H1 (cell line): ENCODE results near the gene RPL14. TPM values are rescaled to one million over a fixed set of nuclear protein-coding genes. Genes with fewer than 3 reads are reported as not detected.

Experiments
- CTCF ChIA-PET: fragments of 300-600 bp; sonication (Branson Sonifier 250); formaldehyde crosslinking; loops from one replicate; lab custom pipeline; 2021; ENCODE audit not compliant: partially characterized antibody; lab: Charles Lee
- POLR2A ChIA-PET: fragments of 300-600 bp; sonication (Branson Sonifier 250); formaldehyde crosslinking; loops from one replicate; lab custom pipeline; 2021; ENCODE audit warnings: inconsistent platforms; ENCODE audit not compliant: partially characterized antibody; lab: Charles Lee
- DNase-seq, 2 experiments: peaks; one replicate each; pipeline versions ENCODE4 v3.0.0 to v3.0.0-alpha.2; 2010 to 2022; ENCODE audit warnings: low spot score in 2 of 2, low read depth in 1 of 2, mixed read lengths in 1 of 2
- FAIRE-seq: peaks from 2 replicates; lab custom pipeline; 2011; peaks lifted over from hg19 to GRCh38; lab: Jason Lieb, UNC
- H2AFZ ChIP-seq: 2 replicates; pipeline ENCODE4 v1.8.1; 2012; ENCODE audit warnings: low read length, inconsistent platforms
- H2AK5ac ChIP-seq: 2 replicates; pipeline ENCODE4 v1.6.1; 2013; ENCODE audit warnings: low read depth, low read length
- H2BK120ac ChIP-seq: replicated peaks from 2 replicates; pipeline ENCODE3; 2013; ENCODE audit warnings: low read depth, low read length, inconsistent platforms
- H2BK12ac ChIP-seq: 2 replicates; pipeline ENCODE4 v1.6.1; 2013; ENCODE audit warnings: low read depth, low read length
- H2BK15ac ChIP-seq: 2 replicates; pipeline ENCODE4 v1.6.1; 2013; ENCODE audit warnings: low read length
- H2BK20ac ChIP-seq: 2 replicates; pipeline ENCODE4 v1.6.1; 2013; ENCODE audit warnings: low read length
- H2BK5ac ChIP-seq: 2 replicates; pipeline ENCODE4 v1.6.1; 2013; ENCODE audit warnings: low read depth, low read length
- H3K14ac ChIP-seq: 2 replicates; pipeline ENCODE4 v1.6.1; 2013; ENCODE audit warnings: inconsistent platforms; ENCODE audit not compliant: insufficient read length
- H3K18ac ChIP-seq: 2 replicates; pipeline ENCODE4 v1.6.1; 2013; ENCODE audit warnings: low read length; ENCODE audit errors: extremely low read depth
- H3K23ac ChIP-seq: 2 replicates; pipeline ENCODE4 v1.6.1; 2013; ENCODE audit warnings: inconsistent platforms; ENCODE audit not compliant: insufficient read length
- H3K23me2 ChIP-seq: 2 replicates; pipeline ENCODE4 v1.6.1; 2013; ENCODE audit warnings: low read depth, low read length
- H3K27ac ChIP-seq: 2 replicates; pipeline ENCODE4 v1.6.1; 2011; ENCODE audit warnings: low read depth, low read length, inconsistent platforms
- H3K27me3 ChIP-seq, 4 experiments: replicated peaks in 1 of 4; 1 replicate in 1 of 4; 2 replicates in 3 of 4; pipeline versions ENCODE4 v1.6.1 to v1.8.1; 2011 to 2013; ENCODE audit warnings: low read length in 3 of 4, mild to moderate bottlenecking in 3 of 4, inconsistent platforms in 2 of 4, mixed read lengths in 2 of 4, moderate library complexity in 1 of 4; ENCODE audit not compliant: control insufficient read depth in 3 of 4, insufficient read depth in 3 of 4; ENCODE audit errors: extremely low read depth in 1 of 4
- H3K36me3 ChIP-seq, 4 experiments: 2 replicates each; pipeline versions ENCODE4 v1.6.1 to v1.8.1; 2011 to 2013; ENCODE audit warnings: mild to moderate bottlenecking in 4 of 4, low read length in 3 of 4, moderate library complexity in 2 of 4, control low read depth in 1 of 4, inconsistent platforms in 1 of 4; ENCODE audit not compliant: insufficient read depth in 4 of 4, control insufficient read depth in 2 of 4
- H3K4ac ChIP-seq: replicated peaks from 2 replicates; pipeline ENCODE3; 2013; ENCODE audit warnings: low read length, low read depth, mixed read lengths, inconsistent platforms; ENCODE audit not compliant: insufficient read length
- H3K4me1 ChIP-seq, 4 experiments: replicated peaks in 1 of 4; 1 replicate in 1 of 4; 2 replicates in 3 of 4; pipeline versions ENCODE4 v1.6.1 to v1.8.1; 2011 to 2013; ENCODE audit warnings: low read length in 3 of 4, inconsistent platforms in 2 of 4, mixed read lengths in 1 of 4; ENCODE audit not compliant: insufficient read depth in 4 of 4, control insufficient read depth in 3 of 4
- H3K4me2 ChIP-seq, 2 experiments: 2 replicates each; pipeline versions ENCODE4 v1.6.1 to v1.8.1; 2011 to 2013; ENCODE audit warnings: low read depth in 2 of 2, low read length in 2 of 2, control low read depth in 1 of 2, inconsistent platforms in 1 of 2, mild to moderate bottlenecking in 1 of 2; ENCODE audit not compliant: insufficient read depth in 1 of 2
- H3K4me3 ChIP-seq, 4 experiments: fragments of 200-600, 300-600 bp in 1 of 4; sonication (generic), shearing (Covaris generic), sonication (Bioruptor Twin) in 1 of 4; 2 replicates each; pipeline versions ENCODE4 v1.5.1 to v1.8.1; 2011 to 2016; ENCODE audit warnings: low read length in 4 of 4, low read depth in 3 of 4, control low read depth in 2 of 4, inconsistent platforms in 2 of 4, mild to moderate bottlenecking in 2 of 4, mixed read lengths in 1 of 4, moderate library complexity in 1 of 4; ENCODE audit not compliant: insufficient read depth in 2 of 4; ENCODE audit errors: extremely low read depth in 1 of 4
- H3K56ac ChIP-seq: replicated peaks from 2 replicates; pipeline ENCODE3; 2013; ENCODE audit warnings: low read depth, mild to moderate bottlenecking, mixed read lengths, low read length, inconsistent platforms; ENCODE audit not compliant: insufficient read length
- H3K79me1 ChIP-seq: 2 replicates; pipeline ENCODE4 v1.6.1; 2013; ENCODE audit warnings: low read depth, low read length, control low read depth
- H3K79me2 ChIP-seq, 2 experiments: 2 replicates each; pipeline versions ENCODE4 v1.6.1 to v1.8.1; 2012 to 2013; ENCODE audit warnings: low read length in 2 of 2, mild to moderate bottlenecking in 2 of 2, inconsistent platforms in 1 of 2; ENCODE audit not compliant: insufficient read depth in 2 of 2, control insufficient read depth in 1 of 2
- H3K9ac ChIP-seq, 4 experiments: replicated peaks in 1 of 4; 1 replicate in 1 of 4; 2 replicates in 3 of 4; pipeline versions ENCODE4 v1.6.1 to v1.8.1; 2011 to 2013; ENCODE audit warnings: low read depth in 3 of 4, low read length in 3 of 4, control low read depth in 2 of 4, mild to moderate bottlenecking in 2 of 4, moderate library complexity in 2 of 4, inconsistent platforms in 1 of 4; ENCODE audit errors: extremely low read depth in 1 of 4
- H3K9me3 ChIP-seq, 2 experiments: 2 replicates each; pipeline versions ENCODE4 v1.6.1 to v1.8.1; 2012 to 2013; ENCODE audit warnings: mild to moderate bottlenecking in 2 of 2, moderate library complexity in 2 of 2, control low read depth in 1 of 2, inconsistent platforms in 1 of 2, low read depth in 1 of 2, low read length in 1 of 2, mixed read lengths in 1 of 2; ENCODE audit not compliant: insufficient read depth in 2 of 2
- H4K20me1 ChIP-seq, 2 experiments: replicated peaks in 1 of 2; 2 replicates each; pipeline versions ENCODE3 to v1.8.1; 2011 to 2013; ENCODE audit warnings: inconsistent platforms in 2 of 2, low read length in 2 of 2, mild to moderate bottlenecking in 1 of 2; ENCODE audit not compliant: insufficient read depth in 2 of 2, control insufficient read depth in 1 of 2
- H4K5ac ChIP-seq: 2 replicates; pipeline ENCODE4 v1.6.1; 2013; ENCODE audit warnings: low read length, low read depth, mixed read lengths, inconsistent platforms; ENCODE audit not compliant: insufficient read length
- H4K8ac ChIP-seq: 2 replicates; pipeline ENCODE4 v1.8.0; 2013; ENCODE audit warnings: mild to moderate bottlenecking, moderate library complexity, low read length, inconsistent platforms; ENCODE audit not compliant: insufficient read depth; ENCODE audit errors: extremely low read depth
- H4K91ac ChIP-seq: replicated peaks from 2 replicates; pipeline ENCODE3; 2013; ENCODE audit warnings: low read length, mixed read lengths, inconsistent platforms; ENCODE audit not compliant: insufficient read length
- BRCA1 ChIP-seq: IDR thresholded peaks from 2 replicates; pipeline ENCODE4 v1.6.1; 2012; ENCODE audit warnings: low read depth, low read length, improper control_type of control experiment
- CHD2 ChIP-seq: IDR thresholded peaks from 2 replicates; pipeline ENCODE4 v1.6.1; 2012; ENCODE audit warnings: low read length, improper control_type of control experiment
- CREB1 ChIP-seq: IDR thresholded peaks from 2 replicates; pipeline ENCODE4 v1.6.1; 2012; ENCODE audit warnings: inconsistent platforms
- HDAC2 ChIP-seq, 2 experiments: fragments of 300-600 bp in 1 of 2; sonication (generic) in 1 of 2; IDR thresholded peaks; 2 replicates each; pipeline ENCODE4 v1.6.1; 2011 to 2012; ENCODE audit warnings: low read depth in 2 of 2, low read length in 2 of 2, mild to moderate bottlenecking in 2 of 2, moderate library complexity in 2 of 2, borderline replicate concordance in 1 of 2, inconsistent platforms in 1 of 2
- NANOG ChIP-seq: IDR thresholded peaks from 2 replicates; pipeline ENCODE4 v1.6.1; 2011; ENCODE audit warnings: low read length, low read depth, mild to moderate bottlenecking, inconsistent platforms; ENCODE audit not compliant: insufficient read depth, poor library complexity, severe bottlenecking
- PHF8 ChIP-seq: fragments of 200-600 bp; sonication (generic); conservative IDR thresholded peaks from 2 replicates; pipeline ENCODE4 v1.7.1; 2012; ENCODE audit warnings: low read depth, mild to moderate bottlenecking, inconsistent platforms, low read length, moderate library complexity
- RAD21 ChIP-seq, 2 experiments: IDR thresholded peaks in 1 of 2; conservative IDR thresholded peaks in 1 of 2; 2 replicates each; pipeline ENCODE4 v1.6.1; 2011; ENCODE audit warnings: low read depth in 2 of 2, low read length in 2 of 2, improper control_type of control experiment in 1 of 2, inconsistent platforms in 1 of 2, mild to moderate bottlenecking in 1 of 2, moderate library complexity in 1 of 2
- SIN3A ChIP-seq, 2 experiments: IDR thresholded peaks in 1 of 2; conservative IDR thresholded peaks in 1 of 2; 2 replicates each; pipeline ENCODE4 v1.6.1; 2011 to 2012; ENCODE audit warnings: low read length in 2 of 2, improper control_type of control experiment in 1 of 2, low read depth in 1 of 2, mild to moderate bottlenecking in 1 of 2
- TAF7 ChIP-seq: optimal IDR thresholded peaks from 2 replicates; pipeline ENCODE3; 2011; ENCODE audit warnings: low read depth, mild to moderate bottlenecking, inconsistent platforms, low read length, moderate library complexity, borderline replicate concordance
- TBP ChIP-seq: IDR thresholded peaks from 2 replicates; pipeline ENCODE4 v1.6.1; 2011; ENCODE audit warnings: low read depth, low read length, improper control_type of control experiment
- WGBS, 2 experiments: shearing (Covaris generic) in 1 of 2; methylation state at CpG; one replicate each; pipeline versions ENCODE4 v1.1.6 to v1.1.7; 2013 to 2015; ENCODE audit warnings: low lambda C conversion rate in 2 of 2, mixed read lengths in 2 of 2, inconsistent platforms in 1 of 2, low coverage in 1 of 2, missing lambda C conversion rate in 1 of 2; ENCODE audit not compliant: insufficient replicate concordance in 2 of 2, insufficient coverage in 1 of 2, insufficient read length in 1 of 2; ENCODE audit errors: extremely low coverage in 1 of 2, missing lambda C conversion rate in 1 of 2; 5-methylcytosine and 5-hydroxymethylcytosine counted together
- polyA plus RNA-seq, 7 experiments: library from polyadenylated mRNA; depleted of rRNA in 3 of 7; stranded (reverse) in 5 of 7; unstranded in 2 of 7; fragments of >200 nt in 5 of 7; fragments of 200-250 nt in 2 of 7; gene quantifications; 1 replicate in 5 of 7; 2 replicates in 1 of 7; 4 replicates in 1 of 7; pipeline versions ENCODE4 v1.2.1 to v1.2.3, GENCODE V29; 2011 to 2013; ENCODE audit warnings: missing spikeins in 2 of 7, mixed read lengths in 2 of 7
- total RNA-seq: library from RNA; stranded (reverse); fragmentation: NEBNext Ultra II Directional; extraction: Animal tissue kit (Norgen Biotek cat#: 25700); gene quantifications from 2 replicates; pipeline ENCODE4 v1.2.1, GENCODE V29; 2021

Gene RPL14
- total and polyA plus RNA-seq, 2 of the 8 experiments (the other 6 are each of a cell fraction or from before 2014, with no cell fraction given), result 1,192 to 2,341 TPM

GRCh38 chr3:40518067-40518466, 60.9 kb downstream of the RPL14 start:
- FAIRE-seq, result no peak
- WGBS, 2 experiments, result 94% methylated on average over 1 of the region's 1 CpG; no CpG with 5 or more reads in 1 of the 2 experiments
- no peak overlapping the region for H2AFZ ChIP-seq

More at GRCh38 chr3:40518067-40518466, 60.9 kb downstream of the RPL14 start:
- no peak overlapping the region for H3K27ac ChIP-seq
- no peak overlapping the region for H3K23ac ChIP-seq
- H4K91ac ChIP-seq, result no peak overlapping the region
- no peak overlapping the region for H4K5ac ChIP-seq
- H3K4ac ChIP-seq, result no peak overlapping the region
- CTCF ChIA-PET, result no interaction called here
- H4K8ac ChIP-seq, result no peak overlapping the region
- no peak for DNase-seq
- H2BK12ac ChIP-seq, result no peak overlapping the region
- H3K4me1 ChIP-seq, result no peaks in the 10 kb centered on the region
- no peak overlapping the region for H3K56ac ChIP-seq
- no peak overlapping the region for H2BK15ac ChIP-seq
- no peak overlapping the region for H2AK5ac ChIP-seq
- peaks cover 3 to 24% (median 14%) of the 10 kb centered on the region in 4 experiments; a peak in 7 of 8 replicates for H3K36me3 ChIP-seq
- no peak overlapping the region for H3K4me3 ChIP-seq
- TF ChIP-seq TAF7 (no peak), BRCA1 (no peak), NANOG (no peak), SIN3A (conservative IDR thresholded peaks at IDR 0.05 in 1 of 2, IDR thresholded peaks at IDR 0.05 in 1 of 2; ENCODE audit: low read depth in 1 of 2, low read length in 2 of 2) (no peak), TBP (no peak), RAD21 (IDR thresholded peaks at IDR 0.05 in 1 of 2, conservative IDR thresholded peaks at IDR 0.05 in 1 of 2; ENCODE audit: low read depth in 2 of 2, low read length in 2 of 2) (no peak), PHF8 (no peak), HDAC2 (IDR thresholded peaks at IDR 0.05; ENCODE audit: borderline replicate concordance in 1 of 2, low read depth in 2 of 2, low read length in 2 of 2) (no peak), CHD2 (no peak), CREB1 (no peak)
- H3K79me1 ChIP-seq, result no peaks in the 10 kb centered on the region
- H3K9ac ChIP-seq, result no peak overlapping the region
- no peak overlapping the region for H3K14ac ChIP-seq
- H3K23me2 ChIP-seq, result no peaks in the 10 kb centered on the region; the same call in 1 of the 2 replicates
- H3K18ac ChIP-seq, result no peak overlapping the region
- H2BK120ac ChIP-seq, result no peak overlapping the region
- H3K79me2 ChIP-seq, result no peaks in the 10 kb centered on the region
- no peak overlapping the region for H2BK20ac ChIP-seq
- no peaks in the 10 kb centered on the region for H3K9me3 ChIP-seq
- H3K27me3 ChIP-seq, result no peaks in the 10 kb centered on the region
- H3K4me2 ChIP-seq, result no peak overlapping the region
- H2BK5ac ChIP-seq, result no peak overlapping the region
- no peaks in the 10 kb centered on the region for H4K20me1 ChIP-seq
- POLR2A ChIA-PET, result no interaction called here
